GM12801 (cell line): ENCODE results near the gene LRGUK.

Experiments
- CTCF ChIP-seq: IDR thresholded peaks from one replicate; pipeline ENCODE4 v1.5.1; 2011; ENCODE audit warnings: control low read depth; ENCODE audit not compliant: insufficient read length; ENCODE audit errors: extremely low read depth

Gene LRGUK

GRCh38 chr7:134280508-134280907 lies 153.4 kb downstream of the LRGUK start:
- no peak for TF ChIP-seq CTCF

GRCh38 chr7:134284011-134284410 lies 156.9 kb downstream of the LRGUK start:
- no peak for TF ChIP-seq CTCF

- no peak for TF ChIP-seq CTCF
These were observed 157.8 kb downstream of the LRGUK start for GRCh38 chr7:134284952-134285351.

GRCh38 chr7:134287916-134288659 lies 160.9 kb downstream of the LRGUK start:
- no peak for TF ChIP-seq CTCF

GRCh38 chr7:134289423-134289822 lies 162.3 kb downstream of the LRGUK start:
- no peak for TF ChIP-seq CTCF

- TF ChIP-seq CTCF, result no peak
These were observed 162.7 kb downstream of the LRGUK start for GRCh38 chr7:134289841-134290240.

- no peak for TF ChIP-seq CTCF
These were observed 163.1 kb downstream of the LRGUK start for GRCh38 chr7:134290286-134290685.
